ENCODE measurements around the gene RGS3.

DNA sequence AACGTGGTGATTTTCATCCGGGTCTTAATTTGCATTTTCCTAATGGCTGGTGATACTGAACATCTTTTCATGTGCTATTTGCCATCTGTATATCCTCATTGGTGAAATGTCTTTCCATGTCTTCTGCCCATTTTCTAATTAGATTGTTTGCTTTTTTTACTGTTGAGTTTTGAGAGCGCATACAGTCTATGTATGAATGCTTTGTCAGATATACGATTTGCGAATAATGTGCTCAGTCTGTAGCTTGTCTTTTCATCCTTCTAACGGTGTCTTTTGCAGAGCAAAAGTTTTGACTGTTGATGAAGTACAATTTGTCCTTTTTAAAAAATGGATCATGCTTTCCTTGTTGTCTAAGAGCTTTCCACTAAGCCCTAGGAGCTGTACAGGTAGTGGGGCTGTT lies 143.0 kb downstream of the RGS3 start:
- TF ChIP-seq, protein P1, sequence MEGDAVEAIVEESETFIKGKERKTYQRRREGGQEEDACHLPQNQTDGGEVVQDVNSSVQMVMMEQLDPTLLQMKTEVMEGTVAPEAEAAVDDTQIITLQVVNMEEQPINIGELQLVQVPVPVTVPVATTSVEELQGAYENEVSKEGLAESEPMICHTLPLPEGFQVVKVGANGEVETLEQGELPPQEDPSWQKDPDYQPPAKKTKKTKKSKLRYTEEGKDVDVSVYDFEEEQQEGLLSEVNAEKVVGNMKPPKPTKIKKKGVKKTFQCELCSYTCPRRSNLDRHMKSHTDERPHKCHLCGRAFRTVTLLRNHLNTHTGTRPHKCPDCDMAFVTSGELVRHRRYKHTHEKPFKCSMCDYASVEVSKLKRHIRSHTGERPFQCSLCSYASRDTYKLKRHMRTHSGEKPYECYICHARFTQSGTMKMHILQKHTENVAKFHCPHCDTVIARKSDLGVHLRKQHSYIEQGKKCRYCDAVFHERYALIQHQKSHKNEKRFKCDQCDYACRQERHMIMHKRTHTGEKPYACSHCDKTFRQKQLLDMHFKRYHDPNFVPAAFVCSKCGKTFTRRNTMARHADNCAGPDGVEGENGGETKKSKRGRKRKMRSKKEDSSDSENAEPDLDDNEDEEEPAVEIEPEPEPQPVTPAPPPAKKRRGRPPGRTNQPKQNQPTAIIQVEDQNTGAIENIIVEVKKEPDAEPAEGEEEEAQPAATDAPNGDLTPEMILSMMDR (conservative IDR thresholded peaks at IDR 0.05; ENCODE audit: low read length), result no peak
- no peak for TF ChIP-seq EZH2phosphoT487 (IDR thresholded peaks at IDR 0.05; ENCODE audit: borderline replicate concordance, low read depth, low read length)
